Cardiac muscle cell (in vitro differentiated cells and primary cell): ENCODE results near the gene KCP. TPM values are rescaled to one million over a fixed set of nuclear protein-coding genes. Genes with fewer than 3 reads are reported as not detected.

ENCODE experiments used
- DNase-seq, 2 donors: peaks; one replicate each; pipeline versions ENCODE4 v3.0.0 to v3.0.0-alpha.2; 2010 to 2017; ENCODE audit warnings: low read depth in 1 of 2, low spot score in 1 of 2
- H3K27ac ChIP-seq: fragments of 200-600 bp; sonication (generic); 2 replicates; pipeline ENCODE4 v1.5.1; 2016
- H3K27me3 ChIP-seq: fragments of 200-600 bp; sonication (generic); 2 replicates; pipeline ENCODE4 v1.6.0; 2016; ENCODE audit warnings: control low read depth
- H3K36me3 ChIP-seq: fragments of 200-600 bp; sonication (generic); 2 replicates; pipeline ENCODE4 v1.5.1; 2016; ENCODE audit warnings: control low read depth
- H3K4me1 ChIP-seq: fragments of 200-600 bp; sonication (generic); 2 replicates; pipeline ENCODE4 v1.8.1; 2017; ENCODE audit warnings: low read depth, mild to moderate bottlenecking, mixed run types
- H3K4me3 ChIP-seq: fragments of 200-600 bp; sonication (generic); 2 replicates; pipeline ENCODE4 v1.5.1; 2016; ENCODE audit warnings: mild to moderate bottlenecking
- H3K9me3 ChIP-seq: fragments of 200-600 bp; sonication (generic); 2 replicates; pipeline ENCODE4 v1.5.1; 2017; ENCODE audit warnings: low read depth, mild to moderate bottlenecking, control low read depth
- polyA plus RNA-seq: library from polyadenylated mRNA; unstranded; fragments of >200 nt; fragmentation: Nextera tagmentation; extraction: Ambion mirVana; gene quantifications from 2 replicates; pipeline ENCODE4 v1.2.1, GENCODE V29; 2016
- total RNA-seq: library from RNA; depleted of rRNA; stranded (reverse); fragments of >200 nt; gene quantifications from 2 replicates; pipeline ENCODE4 v1.2.3, GENCODE V29; 2016
- TF ChIP-seq, protein P1 (sequence below): IDR thresholded peaks from 2 replicates; pipeline ENCODE4 v1.5.1; 2012; ENCODE audit warnings: low read depth, mild to moderate bottlenecking, low read length

Gene KCP
- total and polyA plus RNA-seq, 2 experiments from 2014 or later, result 1.2 to 1.6 TPM

DNA sequence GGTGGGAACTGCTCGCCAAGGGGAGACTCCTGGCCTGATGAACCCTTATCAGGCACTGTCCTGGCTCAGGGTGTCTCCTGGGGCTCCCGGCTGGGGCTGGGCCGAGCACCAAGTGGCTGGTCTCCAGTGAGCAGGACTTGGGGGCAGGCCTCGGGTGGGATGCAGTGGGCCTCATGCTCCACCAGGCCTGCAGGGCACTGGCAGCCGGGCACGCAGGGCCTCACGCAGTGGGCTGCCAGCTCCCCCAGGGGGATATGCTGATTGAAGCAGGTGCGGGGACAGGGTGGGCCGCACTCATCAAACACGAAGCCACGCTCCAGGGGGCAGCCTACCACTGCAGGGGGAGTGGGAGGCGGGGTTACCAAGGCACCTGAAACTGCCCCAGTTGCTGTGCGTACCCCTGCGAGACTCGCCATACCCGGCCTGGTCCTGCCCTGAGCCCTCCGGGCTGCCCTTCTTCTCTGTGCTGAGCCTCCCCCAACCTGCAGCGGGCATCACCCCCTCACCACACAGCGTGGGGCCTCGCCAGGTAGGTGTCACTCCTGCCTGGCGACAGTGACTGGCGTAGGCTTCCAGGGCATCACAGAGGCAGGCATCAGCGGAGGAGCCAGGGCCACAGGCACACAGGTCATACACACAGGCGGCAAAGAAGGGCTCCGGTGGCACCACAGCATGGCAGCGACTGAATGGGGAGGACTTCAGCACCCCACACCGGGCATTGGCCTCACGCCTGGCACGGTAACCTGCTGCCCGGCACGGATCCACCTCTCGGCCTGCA is 33.3 kb downstream of the KCP start:
- no peak for DNase-seq
- Histone ChIP-seq H3K36me3 (no peaks in the 10 kb centered on the region), H3K27ac (no peak overlapping the region), H3K9me3 (no peaks in the 10 kb centered on the region), H3K27me3 (no peaks in the 10 kb centered on the region), H3K4me1 (peaks cover 6% of the 10 kb centered on the region), H3K4me3 (no peak overlapping the region)
- TF ChIP-seq, protein P1, sequence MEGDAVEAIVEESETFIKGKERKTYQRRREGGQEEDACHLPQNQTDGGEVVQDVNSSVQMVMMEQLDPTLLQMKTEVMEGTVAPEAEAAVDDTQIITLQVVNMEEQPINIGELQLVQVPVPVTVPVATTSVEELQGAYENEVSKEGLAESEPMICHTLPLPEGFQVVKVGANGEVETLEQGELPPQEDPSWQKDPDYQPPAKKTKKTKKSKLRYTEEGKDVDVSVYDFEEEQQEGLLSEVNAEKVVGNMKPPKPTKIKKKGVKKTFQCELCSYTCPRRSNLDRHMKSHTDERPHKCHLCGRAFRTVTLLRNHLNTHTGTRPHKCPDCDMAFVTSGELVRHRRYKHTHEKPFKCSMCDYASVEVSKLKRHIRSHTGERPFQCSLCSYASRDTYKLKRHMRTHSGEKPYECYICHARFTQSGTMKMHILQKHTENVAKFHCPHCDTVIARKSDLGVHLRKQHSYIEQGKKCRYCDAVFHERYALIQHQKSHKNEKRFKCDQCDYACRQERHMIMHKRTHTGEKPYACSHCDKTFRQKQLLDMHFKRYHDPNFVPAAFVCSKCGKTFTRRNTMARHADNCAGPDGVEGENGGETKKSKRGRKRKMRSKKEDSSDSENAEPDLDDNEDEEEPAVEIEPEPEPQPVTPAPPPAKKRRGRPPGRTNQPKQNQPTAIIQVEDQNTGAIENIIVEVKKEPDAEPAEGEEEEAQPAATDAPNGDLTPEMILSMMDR, result no peak

DNA sequence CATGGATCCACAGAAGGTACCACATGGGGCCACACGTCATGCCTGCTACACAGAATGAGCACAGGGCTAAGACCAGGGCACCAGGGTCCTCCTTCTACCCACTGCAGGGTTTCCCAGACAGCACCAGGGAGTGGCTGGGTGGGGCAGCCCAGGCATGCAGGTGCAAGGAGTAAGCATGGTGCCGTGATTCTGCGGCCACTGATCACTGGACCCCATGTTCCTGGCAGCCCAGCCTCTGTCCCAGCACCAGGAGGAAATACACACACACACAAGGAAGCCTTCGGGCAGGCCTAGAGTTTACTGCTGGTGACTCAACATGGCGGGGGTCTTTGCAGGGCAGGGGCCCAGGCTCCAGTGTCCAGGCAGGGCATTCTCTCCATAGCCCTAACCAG is 33.9 kb downstream of the KCP start:
- no peak for DNase-seq
- TF ChIP-seq, protein P1, result no peak
- H3K4me3 ChIP-seq, result no peak overlapping the region
- H3K9me3 ChIP-seq, result no peaks in the 10 kb centered on the region
- no peaks in the 10 kb centered on the region for H3K36me3 ChIP-seq
- H3K4me1 ChIP-seq, result peaks cover 6% of the 10 kb centered on the region
- H3K27me3 ChIP-seq, result peaks cover under 1% of the 10 kb centered on the region
- H3K27ac ChIP-seq, result no peak overlapping the region

DNA sequence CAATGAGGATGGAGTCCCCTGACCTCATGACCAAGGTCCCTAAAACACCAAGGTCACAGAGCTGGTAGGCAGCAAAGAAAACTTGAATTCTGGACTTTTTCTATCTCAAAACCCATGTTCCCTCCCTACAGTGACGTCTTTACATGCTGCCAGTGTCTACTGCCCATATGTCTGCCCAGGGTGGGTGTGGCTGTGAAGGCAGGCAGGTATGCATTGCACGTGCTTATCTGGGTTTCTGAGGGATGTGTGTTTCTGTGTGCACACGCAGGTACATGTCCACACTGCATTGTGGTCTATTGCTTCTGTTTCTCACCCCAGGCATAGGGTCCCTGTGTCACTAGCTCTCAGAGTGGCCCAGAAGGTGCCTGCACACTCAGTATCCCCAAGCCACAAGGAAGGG is 34.4 kb downstream of the KCP start:
- Histone ChIP-seq H3K9me3 (no peaks in the 10 kb centered on the region), H3K36me3 (no peaks in the 10 kb centered on the region), H3K4me1 (peaks cover 6% of the 10 kb centered on the region), H3K27me3 (peaks cover 5% of the 10 kb centered on the region), H3K4me3 (no peak overlapping the region), H3K27ac (no peak overlapping the region)
- DNase-seq, result no peak
- TF ChIP-seq, protein P1, result no peak

DNA sequence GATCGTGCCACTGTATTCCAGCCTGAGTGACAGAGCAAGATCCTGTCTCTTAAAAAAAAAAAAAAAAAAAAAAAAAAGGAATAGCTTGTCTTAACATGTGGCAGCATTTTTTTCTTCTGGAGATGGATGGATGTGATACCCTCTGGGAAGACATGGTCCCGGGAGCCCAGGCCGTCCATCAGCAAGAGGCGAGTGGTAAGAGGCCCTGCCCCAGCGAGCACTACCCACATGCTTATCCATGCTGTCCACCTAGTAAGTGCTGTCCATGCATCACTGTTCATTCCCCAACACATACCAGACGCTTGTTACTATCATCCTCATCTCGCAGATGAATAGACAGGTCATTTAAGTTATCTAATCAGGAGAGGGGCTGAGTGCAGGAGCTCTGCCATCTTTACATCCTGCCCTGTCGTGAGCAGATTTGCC is 35.0 kb downstream of the KCP start:
- no peak overlapping the region for H3K27ac ChIP-seq
- no peak overlapping the region for H3K4me3 ChIP-seq
- H3K36me3 ChIP-seq, result no peaks in the 10 kb centered on the region
- H3K27me3 ChIP-seq, result peaks cover 11% of the 10 kb centered on the region
- no peak for DNase-seq
- peaks cover 6% of the 10 kb centered on the region for H3K4me1 ChIP-seq
- TF ChIP-seq, protein P1, result no peak
- no peaks in the 10 kb centered on the region for H3K9me3 ChIP-seq

DNA sequence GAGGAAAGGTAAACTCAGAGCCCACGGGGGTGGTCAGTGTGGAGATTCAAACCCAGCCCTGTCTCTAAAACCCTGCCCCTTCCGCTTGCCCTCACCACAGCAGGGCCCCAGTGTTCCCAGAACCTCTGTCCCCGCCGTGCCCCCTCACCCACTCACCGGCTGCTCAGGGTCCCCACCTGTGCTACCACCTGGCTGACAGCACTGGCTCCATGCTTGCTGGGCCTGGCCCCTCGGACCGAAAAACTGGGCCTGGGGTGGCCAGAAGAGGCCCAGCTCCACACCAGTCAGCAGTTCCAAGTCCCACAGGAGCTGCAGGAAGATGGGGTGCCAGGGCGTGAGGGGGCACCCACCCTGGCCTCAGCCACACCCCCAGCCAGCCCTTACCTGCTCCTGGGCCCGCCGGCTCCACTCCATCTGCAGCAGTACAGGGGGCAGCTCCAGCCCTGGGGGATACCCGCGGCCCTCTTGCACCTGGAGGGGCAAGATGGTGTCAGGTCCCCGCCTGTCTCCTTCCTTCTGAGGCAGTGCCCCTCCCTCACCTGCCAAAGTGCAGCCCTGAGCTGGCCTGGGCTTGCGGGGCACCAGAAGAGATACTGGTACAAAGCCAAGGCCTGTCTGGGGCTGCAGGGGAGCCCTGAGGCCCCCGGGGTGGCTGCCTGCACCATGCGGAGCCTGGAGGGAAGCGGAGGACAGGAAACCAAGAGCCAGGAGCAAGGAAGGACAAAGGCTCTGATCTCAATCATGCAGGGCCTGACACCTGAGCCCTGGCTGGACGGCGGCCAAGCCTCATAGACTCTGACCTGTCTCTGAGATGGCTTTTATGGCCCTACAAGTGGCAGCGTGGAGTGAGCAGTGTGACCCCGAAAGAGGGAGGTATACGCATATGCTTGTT is 36.1 kb downstream of the KCP start:
- Histone ChIP-seq H3K4me1 (peaks cover 12% of the 10 kb centered on the region), H3K36me3 (no peaks in the 10 kb centered on the region), H3K9me3 (no peaks in the 10 kb centered on the region), H3K27me3 (peaks cover 23% of the 10 kb centered on the region), H3K27ac (no peak overlapping the region), H3K4me3 (no peak overlapping the region)
- DNase-seq, result no peak
- TF ChIP-seq, protein P1, result no peak
